Fibroblast of lung (primary cell): Measurements from ENCODE around the gene NSMF.

Source experiments
- EZH2 ChIP-seq: IDR thresholded peaks from 2 replicates; pipeline ENCODE4 v1.5.1; 2012; ENCODE audit warnings: low read length, control low read depth, mild to moderate bottlenecking; ENCODE audit errors: missing control alignments
- TF ChIP-seq, protein P1 (sequence below), 2 donors: IDR thresholded peaks in 1 of 2; conservative IDR thresholded peaks in 1 of 2; 1 replicate in 1 of 2; 2 replicates in 1 of 2; pipeline ENCODE4 v1.5.1; 2011 to 2012; ENCODE audit warnings: low read length in 2 of 2, control low read depth in 1 of 2, inconsistent platforms in 1 of 2, low read depth in 1 of 2, mild to moderate bottlenecking in 1 of 2

GRCh38 chr9:137497921-137498719, 39.0 kb upstream of the NSMF start:
- TF ChIP-seq, protein P1, sequence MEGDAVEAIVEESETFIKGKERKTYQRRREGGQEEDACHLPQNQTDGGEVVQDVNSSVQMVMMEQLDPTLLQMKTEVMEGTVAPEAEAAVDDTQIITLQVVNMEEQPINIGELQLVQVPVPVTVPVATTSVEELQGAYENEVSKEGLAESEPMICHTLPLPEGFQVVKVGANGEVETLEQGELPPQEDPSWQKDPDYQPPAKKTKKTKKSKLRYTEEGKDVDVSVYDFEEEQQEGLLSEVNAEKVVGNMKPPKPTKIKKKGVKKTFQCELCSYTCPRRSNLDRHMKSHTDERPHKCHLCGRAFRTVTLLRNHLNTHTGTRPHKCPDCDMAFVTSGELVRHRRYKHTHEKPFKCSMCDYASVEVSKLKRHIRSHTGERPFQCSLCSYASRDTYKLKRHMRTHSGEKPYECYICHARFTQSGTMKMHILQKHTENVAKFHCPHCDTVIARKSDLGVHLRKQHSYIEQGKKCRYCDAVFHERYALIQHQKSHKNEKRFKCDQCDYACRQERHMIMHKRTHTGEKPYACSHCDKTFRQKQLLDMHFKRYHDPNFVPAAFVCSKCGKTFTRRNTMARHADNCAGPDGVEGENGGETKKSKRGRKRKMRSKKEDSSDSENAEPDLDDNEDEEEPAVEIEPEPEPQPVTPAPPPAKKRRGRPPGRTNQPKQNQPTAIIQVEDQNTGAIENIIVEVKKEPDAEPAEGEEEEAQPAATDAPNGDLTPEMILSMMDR (conservative IDR thresholded peaks at IDR 0.05 in 1 of 2, IDR thresholded peaks at IDR 0.05 in 1 of 2; ENCODE audit: low read depth in 1 of 2, low read length in 2 of 2) = no peak
- TF ChIP-seq EZH2 = no peak
